Gastroesophageal sphincter (tissue), 4 donors: ENCODE measurements around the gene TMEM255B. TPM values are rescaled to one million over a fixed set of nuclear protein-coding genes. Genes with fewer than 3 reads are reported as not detected.

ENCODE experiments used
- ATAC-seq: fragments of 150-250 bp; one replicate; pipeline ENCODE4 v1.9.1; 2016; ENCODE audit warnings: mild to moderate bottlenecking, moderate library complexity
- H3K27ac ChIP-seq, 4 donors: fragments of 200-600 bp; sonication (generic) in 3 of 4; 1 replicate in 3 of 4; 2 replicates in 1 of 4; pipeline ENCODE4 v1.5.1; 2016 to 2019
- H3K27me3 ChIP-seq: fragments of 200-600 bp; sonication (generic); one replicate; pipeline ENCODE4 v1.5.1; 2019
- H3K36me3 ChIP-seq, 2 donors: fragments of 200-600 bp; sonication (generic); one replicate each; pipeline ENCODE4 v1.5.1; 2019; ENCODE audit warnings: control low read depth in 1 of 2
- H3K4me1 ChIP-seq, 3 donors: fragments of 200-600 bp; sonication (generic); 1 replicate in 2 of 3; 2 replicates in 1 of 3; pipeline ENCODE4 v1.5.1; 2016 to 2019; ENCODE audit warnings: control low read depth in 2 of 3
- H3K4me3 ChIP-seq, 2 donors: fragments of 200-600 bp; sonication (generic); one replicate each; pipeline ENCODE4 v1.5.1; 2019; ENCODE audit warnings: mild to moderate bottlenecking in 1 of 2, moderate library complexity in 1 of 2
- H3K9me3 ChIP-seq, 3 donors: fragments of 200-600 bp; sonication (generic); one replicate each; pipeline ENCODE4 v1.5.1; 2017 to 2019; ENCODE audit warnings: control low read depth in 2 of 3
- CTCF ChIP-seq, 4 experiments: fragments of 200-600 bp in 2 of 4; fragments of 450-650 bp in 2 of 4; sonication (generic) in 1 of 4; IDR thresholded peaks; one replicate each; pipeline ENCODE4 v1.5.1; 2017 to 2019; ENCODE audit warnings: antibody characterized with exemption in 4 of 4, mild to moderate bottlenecking in 2 of 4, moderate library complexity in 2 of 4
- EP300 ChIP-seq: sonication (generic); formaldehyde crosslinking; IDR thresholded peaks from one replicate; pipeline ENCODE4 v1.6.1; 2017; ENCODE audit warnings: antibody characterized with exemption, mild to moderate bottlenecking
- POLR2A ChIP-seq, 2 donors: fragments of 450-650 bp; IDR thresholded peaks; one replicate each; pipeline ENCODE4 v1.6.1; 2017; ENCODE audit warnings: antibody characterized with exemption in 2 of 2, mild to moderate bottlenecking in 2 of 2, moderate library complexity in 1 of 2
- POLR2AphosphoS5 ChIP-seq: sonication (generic); formaldehyde crosslinking; IDR thresholded peaks from one replicate; pipeline ENCODE4 v1.6.1; 2017; ENCODE audit warnings: antibody characterized with exemption
- WGBS, 2 donors: methylation state at CpG; one replicate each; pipeline ENCODE4 v1.1.5; 2018; ENCODE audit warnings: low coverage in 1 of 2; 5-methylcytosine and 5-hydroxymethylcytosine counted together
- total RNA-seq, 4 donors: library from RNA; depleted of rRNA; stranded (reverse); fragments of >200 nt; gene quantifications; one replicate each; pipeline ENCODE4 v1.1.0, GENCODE V29; 2016

Gene TMEM255B
- total RNA-seq, 4 donors from 2014 or later: 4.9 to 13.2 (median 7.8) TPM

- H3K4me1 ChIP-seq: no peaks in the 10 kb centered on the region
- TF ChIP-seq POLR2A (IDR thresholded peaks at IDR 0.05) (no peak), POLR2AphosphoS5 (no peak), EP300 (no peak), CTCF (IDR thresholded peaks at IDR 0.05) (no peak)
- no peak overlapping the region for H3K27ac ChIP-seq
- H3K9me3 ChIP-seq: peaks cover 0 to 10% (median 0%) of the 10 kb centered on the region in 3 donors
- H3K4me3 ChIP-seq: no peak overlapping the region
- H3K36me3 ChIP-seq: no peaks in the 10 kb centered on the region
- ATAC-seq: no peak
- WGBS, 2 donors: 80% methylated on average over 1 of the region's 2 CpGs; no CpG with 5 or more reads in 1 of the 2 donors
- no peaks in the 10 kb centered on the region for H3K27me3 ChIP-seq
Measured at GRCh38 chr13:113809934-113810333, 50.9 kb downstream of the TMEM255B start.

- TF ChIP-seq EP300: no peak
- TF ChIP-seq POLR2A (IDR thresholded peaks at IDR 0.05): no peak
- no peak for TF ChIP-seq POLR2AphosphoS5
- no peak for TF ChIP-seq CTCF (IDR thresholded peaks at IDR 0.05)
- WGBS, 2 donors: 92% methylated on average over 7 of the region's 14 CpGs; no CpG with 5 or more reads in 1 of the 2 donors
Measured at GRCh38 chr13:113810640-113811039, 51.6 kb downstream of the TMEM255B start.

GRCh38 chr13:113811081-113811928 is 52.3 kb downstream of the TMEM255B start:
- peaks cover 0 to 10% (median 0%) of the 10 kb centered on the region in 3 donors for H3K9me3 ChIP-seq
- no peaks in the 10 kb centered on the region for H3K27me3 ChIP-seq
- H3K36me3 ChIP-seq: no peaks in the 10 kb centered on the region
- H3K4me3 ChIP-seq: no peak overlapping the region
- TF ChIP-seq POLR2A (IDR thresholded peaks at IDR 0.05): no peak
- TF ChIP-seq EP300: no peak
- TF ChIP-seq CTCF (IDR thresholded peaks at IDR 0.05): no peak
- TF ChIP-seq POLR2AphosphoS5: no peak
- H3K27ac ChIP-seq: no peak overlapping the region
- WGBS, 2 donors: 88% methylated on average over 5 of the region's 30 CpGs; no CpG with 5 or more reads in 1 of the 2 donors
- H3K4me1 ChIP-seq: peaks cover 0 to 11% (median 0%) of the 10 kb centered on the region in 3 donors
- ATAC-seq: no peak

More at GRCh38 chr13:113810640-113811039, 51.6 kb downstream of the TMEM255B start:
- Histone ChIP-seq H3K27ac (no peak overlapping the region), H3K4me1 (peaks cover 0 to 5% (median 0%) of the 10 kb centered on the region in 3 donors), H3K27me3 (no peaks in the 10 kb centered on the region), H3K4me3 (no peak overlapping the region), H3K36me3 (no peaks in the 10 kb centered on the region), H3K9me3 (peaks cover 0 to 10% (median 0%) of the 10 kb centered on the region in 3 donors)
- no peak for ATAC-seq

- peaks cover 0 to 22% (median 9%) of the 10 kb centered on the region in 3 donors for H3K4me1 ChIP-seq
- H3K4me3 ChIP-seq: no peak overlapping the region
- no peak for ATAC-seq
- TF ChIP-seq EP300 (no peak), CTCF (IDR thresholded peaks at IDR 0.05) (no peak), POLR2A (IDR thresholded peaks at IDR 0.05) (no peak), POLR2AphosphoS5 (no peak)
- no peak overlapping the region for H3K27ac ChIP-seq
- peaks cover 0 to 10% (median 0%) of the 10 kb centered on the region in 3 donors for H3K9me3 ChIP-seq
- WGBS, 2 donors: 83% methylated on average over 7 of the region's 51 CpGs; no CpG with 5 or more reads in 1 of the 2 donors
- no peaks in the 10 kb centered on the region for H3K27me3 ChIP-seq
- no peaks in the 10 kb centered on the region for H3K36me3 ChIP-seq
Measured at GRCh38 chr13:113812178-113813040, 53.4 kb downstream of the TMEM255B start.
